ENCODE results near the gene ATP6V1G2. TPM values are rescaled to one million over a fixed set of nuclear protein-coding genes. Genes with fewer than 3 reads are reported as not detected.
"Not testable (repeated sequence)": the region's sequence is repeated elsewhere in the genome, so short reads cannot be mapped to it uniquely, and the experiment has no call there.

The ATP6V1G2 gene
- total and polyA plus RNA-seq, 12 donors, result 0.87 to 6.6 (median 3.1) TPM

GRCh38 chr6:31510007-31510406, 36.4 kb downstream of the ATP6V1G2 start:
- no peak for DNase-seq
- intact Hi-C loops (cut with DNase I), result no loop called here
- Histone ChIP-seq H3K9me3 (replicated peaks in 1 of 3) (no peaks in the 10 kb centered on the region), H3K4me1 (replicated peaks in 1 of 2) (no peaks in the 10 kb centered on the region), H3K36me3 (replicated peaks in 1 of 2) (no peaks in the 10 kb centered on the region), H3K4me3 (no peak overlapping the region), H3K27ac (no peak overlapping the region), H3K27me3 (no peaks in the 10 kb centered on the region)
- no peak for TF ChIP-seq CTCF (IDR thresholded peaks at IDR 0.05)
- TF ChIP-seq POLR2A (IDR thresholded peaks at IDR 0.05), result no peak
- WGBS, 4 donors, result 77 to 81% (median 79%) methylated on average over 3 to 4 of the region's 4 CpGs

- H3K27ac ChIP-seq; intact Hi-C loops (cut with DNase I); H3K27me3 ChIP-seq; H3K9me3 ChIP-seq (replicated peaks in 1 of 3); DNase-seq; H3K36me3 ChIP-seq (replicated peaks in 1 of 2); H3K4me3 ChIP-seq; H3K4me1 ChIP-seq (replicated peaks in 1 of 2): not testable (repeated sequence)
- 33 to 40% (median 38%) methylated on average over 2 of the region's 2 CpGs; no CpG with 5 or more reads in 1 of the 4 donors for whole genome bisulfite sequencing, 4 donors
Observed at GRCh38 chr6:31509036-31509435, 37.4 kb downstream of the ATP6V1G2 start.

DNA sequence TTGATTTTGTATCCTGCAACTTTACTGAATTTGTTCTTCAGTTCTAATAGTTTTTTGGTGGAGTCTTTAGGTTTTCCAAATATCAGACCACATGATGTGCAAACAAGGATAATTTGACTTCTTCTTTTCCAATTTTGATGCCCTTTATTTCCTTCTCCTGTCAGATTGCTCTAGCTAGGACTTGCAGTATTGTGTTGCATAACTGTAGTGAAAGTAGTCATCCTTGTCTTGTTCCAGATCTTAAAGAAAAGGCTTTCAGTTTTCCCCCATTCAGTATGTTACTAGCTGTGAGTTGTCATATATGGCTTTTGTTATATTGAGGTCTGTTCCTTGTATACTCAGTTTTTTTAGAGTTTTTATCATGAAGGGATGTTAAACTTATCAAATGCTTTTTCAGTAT, 43.8 kb downstream of the ATP6V1G2 start:
- Histone ChIP-seq H3K4me3 (no peak overlapping the region), H3K9me3 (replicated peaks in 1 of 3) (no peaks in the 10 kb centered on the region), H3K4me1 (replicated peaks in 1 of 2) (peaks cover 0 to 6% of the 10 kb centered on the region in 2 donors), H3K36me3 (replicated peaks in 1 of 2) (no peaks in the 10 kb centered on the region), H3K27me3 (no peaks in the 10 kb centered on the region), H3K27ac (no peak overlapping the region)
- DNase-seq, result no peak
- no peak for TF ChIP-seq POLR2A (IDR thresholded peaks at IDR 0.05)
- intact Hi-C loops (cut with DNase I), result no loop called here

- H3K4me3 ChIP-seq; DNase-seq; H3K27me3 ChIP-seq; H3K9me3 ChIP-seq (replicated peaks in 1 of 3); H3K27ac ChIP-seq; H3K4me1 ChIP-seq (replicated peaks in 1 of 2); H3K36me3 ChIP-seq (replicated peaks in 1 of 2): not testable (repeated sequence)
- WGBS, 4 donors, result 64 to 100% (median 94%) methylated on average over 1 to 2 of the region's 2 CpGs
- intact Hi-C loops (cut with DNase I), result loop anchor here (5.0 to 10.0 kb wide), 2 partner anchors 38 to 95 kb away; partner anchors contain the start of gene NCR3 (in 1 of the 2)
Observed at GRCh38 chr6:31499648-31500047, 46.8 kb downstream of the ATP6V1G2 start.

GRCh38 chr6:31498748-31499147, 47.7 kb downstream of the ATP6V1G2 start:
- no peak overlapping the region for H3K27ac ChIP-seq
- peak overlapping the region in 1 of 4 donors; percentile 68 for H3K4me3 ChIP-seq
- H3K4me1 ChIP-seq (replicated peaks in 1 of 2), result peaks cover 0 to 9% of the 10 kb centered on the region in 2 donors
- H3K36me3 ChIP-seq (replicated peaks in 1 of 2), result no peaks in the 10 kb centered on the region
- TF ChIP-seq CTCF (IDR thresholded peaks at IDR 0.05) (no peak), POLR2A (IDR thresholded peaks at IDR 0.05) (no peak)
- no peaks in the 10 kb centered on the region for H3K9me3 ChIP-seq (replicated peaks in 1 of 3)
- intact Hi-C loops (cut with DNase I), result loop anchor here (5.0 to 10.0 kb wide), 2 partner anchors 39 to 96 kb away; partner anchors contain the start of gene NCR3 (in 1 of the 2)
- 11 to 20% (median 15%) methylated on average over 13 to 21 of the region's 21 CpGs for WGBS, 4 donors
- peak in 1 of 7 donors; percentile 21 for DNase-seq
- H3K27me3 ChIP-seq, result no peaks in the 10 kb centered on the region

All from adrenal gland (tissue), 12 donors.